ENCODE measurements around the gene C20orf173.
"Not testable (repeated sequence)": the region's sequence is repeated elsewhere in the genome, so short reads cannot be mapped to it uniquely, and the experiment has no call there.

C20orf173 gene

DNA sequence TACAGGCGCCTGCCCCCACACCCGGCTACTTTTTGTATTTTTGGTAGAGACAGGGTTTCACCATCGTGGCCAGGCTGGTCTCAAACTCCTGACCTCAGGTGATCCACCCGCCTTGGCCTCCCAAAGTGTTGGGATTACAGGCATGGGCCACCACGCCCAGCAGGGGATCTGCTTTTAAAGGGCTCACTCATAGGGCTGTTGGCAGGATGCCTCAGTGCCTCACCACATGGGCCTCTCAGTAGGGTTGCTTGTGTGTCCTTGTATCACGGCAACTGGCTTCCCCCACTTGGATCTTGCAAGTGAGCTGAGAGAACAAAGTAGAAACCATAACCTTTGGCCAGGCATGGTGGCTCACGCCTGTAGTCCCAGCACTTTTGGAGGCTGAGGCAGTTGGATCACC is 15.5 kb upstream of the C20orf173 start:
- DNase-seq, result not testable (repeated sequence)

DNA sequence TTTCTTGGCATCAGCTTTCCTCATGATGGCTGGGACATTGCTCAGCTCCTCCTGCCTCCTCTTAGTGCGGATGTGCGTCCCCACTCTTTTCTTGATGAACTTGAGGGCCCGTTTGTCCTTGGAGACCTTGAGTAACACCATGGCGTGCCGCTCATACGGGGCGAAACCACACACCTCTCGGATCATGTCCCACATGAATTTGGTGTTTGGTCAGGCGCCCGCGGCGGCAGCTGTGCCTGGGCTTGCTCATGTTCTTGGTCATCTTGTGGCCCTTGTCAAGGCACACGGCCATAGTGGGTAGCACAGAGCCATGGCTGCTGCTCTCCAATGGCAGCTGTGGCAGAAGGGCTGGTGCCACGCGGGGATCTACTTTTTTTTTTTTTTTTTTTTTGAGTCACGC is 15.0 kb upstream of the C20orf173 start:
- DNase-seq, result no peak

GRCh38 chr20:35542990-35543389 is 13.5 kb upstream of the C20orf173 start:
- DNase-seq, result no peak

GRCh38 chr20:35541783-35542662 is 12.6 kb upstream of the C20orf173 start, which contains the start of gene ERGIC3:
ERGIC3 (plus strand) TSS chr20:35542078; CDS start chr20:35542098, 20 bp downstream.
- peak; percentile 91 to 96 (median 94) for DNase-seq

DNA sequence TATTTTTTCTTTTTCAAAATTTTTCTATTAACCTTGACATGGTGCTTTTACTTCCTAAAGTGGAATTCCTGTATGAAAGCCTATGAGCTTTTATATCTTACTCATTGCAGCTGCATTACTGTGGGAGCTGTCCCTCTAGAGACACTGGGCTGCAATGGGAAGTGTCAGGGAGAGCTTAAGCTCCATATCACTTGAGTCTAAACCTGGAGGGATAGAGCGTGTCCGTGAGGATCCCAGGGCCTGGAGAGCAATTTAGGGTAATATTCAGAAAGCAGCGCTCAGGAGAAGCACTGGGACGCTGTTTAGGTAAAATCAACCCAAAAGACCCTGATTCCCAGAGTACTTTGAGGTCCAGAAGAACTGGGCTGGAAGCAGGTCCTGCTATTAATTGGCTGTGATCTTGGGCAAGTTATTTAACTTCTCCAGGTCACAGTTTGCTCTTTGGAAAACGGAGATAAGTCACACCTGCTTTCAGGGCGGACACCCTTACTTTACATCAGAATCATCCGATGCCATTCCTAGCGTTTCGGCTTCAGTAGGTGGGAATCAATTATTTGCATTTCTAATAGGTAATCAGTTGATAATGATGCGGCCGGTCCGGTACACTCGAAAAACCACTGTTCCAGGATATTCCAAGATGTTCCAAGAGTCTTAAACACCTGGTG is 11.8 kb upstream of the C20orf173 start:
- DNase-seq, result no peak

DNA sequence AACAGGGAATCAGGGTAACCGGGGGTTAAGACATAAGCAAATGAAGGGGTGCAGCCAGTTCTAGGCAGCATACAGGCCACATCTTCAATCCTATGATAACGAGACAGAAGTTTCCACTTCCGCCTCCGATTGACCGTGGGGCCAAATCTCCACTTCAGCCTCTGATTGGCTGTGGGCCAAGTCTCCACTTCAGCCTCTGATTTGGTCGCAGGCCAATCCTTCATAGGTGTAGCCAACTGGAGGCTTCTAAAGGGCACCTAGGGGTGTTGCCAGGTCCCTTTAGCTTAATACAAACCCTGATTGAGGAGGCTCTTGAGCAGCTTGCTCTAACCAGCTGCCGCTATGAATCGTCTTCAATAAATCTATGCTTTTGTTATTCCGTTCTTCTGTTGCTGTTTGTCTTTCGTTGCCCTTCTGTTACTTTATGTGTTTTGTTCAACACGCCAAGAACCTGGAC is 10.3 kb upstream of the C20orf173 start:
- peak in 1 of 5 experiments; percentile 73 for DNase-seq

- DNase-seq, result no peak
Observed at GRCh38 chr20:35527122-35527769, 2.2 kb downstream of the C20orf173 start.

GRCh38 chr20:35525639-35526038 is 3.8 kb downstream of the C20orf173 start:
- DNase-seq, result no peak

DNA sequence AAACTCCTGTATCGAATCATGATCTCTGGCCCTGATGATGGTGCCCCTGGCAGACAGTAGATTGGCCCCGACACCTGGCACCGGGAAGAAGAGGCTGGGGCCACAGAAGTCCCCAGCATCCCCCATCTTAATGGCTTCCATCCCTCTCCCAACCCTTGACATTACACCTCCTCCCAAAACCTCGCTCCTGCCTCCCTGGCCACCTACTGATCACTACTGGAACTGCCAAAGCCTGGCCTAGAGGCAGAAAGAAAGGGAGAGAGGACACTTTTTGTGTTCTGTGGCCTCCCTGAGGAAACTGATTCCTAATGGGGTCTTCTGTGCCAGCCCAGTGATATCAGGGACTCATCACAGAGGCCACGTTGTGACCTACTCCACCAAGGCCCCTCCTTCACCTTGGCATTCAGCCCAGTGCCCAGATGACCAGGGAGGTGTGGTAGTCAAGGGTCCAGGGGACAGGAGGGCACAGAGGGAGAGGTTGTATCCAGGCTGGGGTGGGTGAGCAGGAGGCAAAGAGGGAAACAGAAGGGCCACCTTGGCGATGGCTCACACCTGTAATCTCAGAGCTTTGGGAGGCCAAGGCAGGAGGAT is 6.1 kb downstream of the C20orf173 start:
- peak in 1 of 5 experiments; percentile 23 for DNase-seq

GRCh38 chr20:35518955-35519354 is 10.5 kb downstream of the C20orf173 start:
- no peak for DNase-seq

DNA sequence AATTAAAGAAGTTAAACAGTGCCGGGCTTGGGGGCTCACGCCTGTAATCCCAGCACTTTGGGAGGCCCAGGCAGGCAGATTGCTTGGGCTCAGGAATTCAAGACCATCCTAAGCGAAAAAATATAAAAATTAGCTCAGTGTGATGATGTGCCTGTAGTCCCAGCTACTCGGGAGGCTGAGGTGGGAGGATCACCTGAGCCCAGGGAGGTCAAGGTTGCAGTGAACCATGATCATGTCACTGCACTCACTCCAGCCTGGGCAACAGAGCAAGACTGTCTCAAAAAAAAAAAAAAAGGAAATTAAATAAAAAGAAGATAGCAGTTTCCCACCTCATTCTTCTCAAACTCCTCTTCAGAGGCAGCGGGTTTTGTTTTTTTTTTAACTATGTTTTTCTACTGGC is 11.7 kb downstream of the C20orf173 start:
- DNase-seq, result not testable (repeated sequence)

- no peak for DNase-seq
Observed at GRCh38 chr20:35517125-35517524, 12.3 kb downstream of the C20orf173 start.

DNA sequence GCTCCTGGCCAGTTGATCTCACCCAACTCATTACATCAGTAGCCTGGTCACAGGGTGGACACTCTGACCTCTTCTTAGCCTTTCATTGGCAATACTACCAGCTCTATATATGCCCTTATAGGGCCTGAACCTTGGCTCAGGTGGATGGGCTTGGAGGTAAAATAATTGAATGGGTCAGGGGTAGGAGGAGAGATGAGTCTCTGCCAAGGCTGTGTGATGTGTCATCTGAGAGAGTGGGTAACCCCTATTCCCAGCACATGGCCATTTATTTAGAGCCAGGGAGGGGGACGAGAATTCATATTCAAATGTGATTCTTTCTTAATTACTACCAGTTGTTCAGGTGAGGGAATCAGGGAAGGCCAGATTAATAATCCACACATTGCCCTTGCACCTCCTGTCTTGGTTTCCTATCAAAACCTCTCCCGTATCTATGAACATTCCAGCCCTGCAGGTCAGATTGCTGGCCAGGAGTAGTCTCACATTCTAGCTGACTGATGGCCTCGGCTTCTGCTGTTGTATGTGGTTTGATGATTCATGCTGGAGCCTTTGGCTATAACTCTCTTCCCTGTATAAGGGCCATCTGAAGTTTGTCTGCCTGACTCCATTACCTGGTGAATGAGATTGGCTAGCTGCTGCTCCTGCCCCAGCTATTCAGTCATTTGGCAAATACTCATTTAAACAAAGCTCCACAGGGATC is 13.4 kb downstream of the C20orf173 start:
- no peak for DNase-seq

DNA sequence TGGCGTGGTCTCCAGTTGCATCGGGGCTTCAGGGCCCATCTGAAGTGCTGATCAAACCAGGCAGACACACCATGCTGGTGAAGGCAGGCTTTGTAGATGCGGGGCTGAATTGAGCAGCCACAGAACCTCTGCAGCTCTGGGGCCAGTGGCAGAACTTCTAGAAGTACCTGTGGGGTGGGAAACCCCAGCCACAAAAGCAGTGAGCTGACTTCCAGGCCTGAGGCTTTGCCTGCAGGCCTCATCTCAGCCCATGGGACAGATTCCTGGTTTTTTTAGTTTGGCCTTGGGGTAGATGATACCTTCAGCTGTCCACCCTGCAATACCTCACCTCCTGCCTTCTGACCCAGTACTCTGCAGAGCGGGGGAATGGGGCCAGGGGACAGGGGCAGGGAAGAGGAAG is 14.1 kb downstream of the C20orf173 start:
- DNase-seq, result no peak

- DNase-seq, result no peak
Observed at GRCh38 chr20:35514371-35514932, 15.0 kb downstream of the C20orf173 start.

DNA sequence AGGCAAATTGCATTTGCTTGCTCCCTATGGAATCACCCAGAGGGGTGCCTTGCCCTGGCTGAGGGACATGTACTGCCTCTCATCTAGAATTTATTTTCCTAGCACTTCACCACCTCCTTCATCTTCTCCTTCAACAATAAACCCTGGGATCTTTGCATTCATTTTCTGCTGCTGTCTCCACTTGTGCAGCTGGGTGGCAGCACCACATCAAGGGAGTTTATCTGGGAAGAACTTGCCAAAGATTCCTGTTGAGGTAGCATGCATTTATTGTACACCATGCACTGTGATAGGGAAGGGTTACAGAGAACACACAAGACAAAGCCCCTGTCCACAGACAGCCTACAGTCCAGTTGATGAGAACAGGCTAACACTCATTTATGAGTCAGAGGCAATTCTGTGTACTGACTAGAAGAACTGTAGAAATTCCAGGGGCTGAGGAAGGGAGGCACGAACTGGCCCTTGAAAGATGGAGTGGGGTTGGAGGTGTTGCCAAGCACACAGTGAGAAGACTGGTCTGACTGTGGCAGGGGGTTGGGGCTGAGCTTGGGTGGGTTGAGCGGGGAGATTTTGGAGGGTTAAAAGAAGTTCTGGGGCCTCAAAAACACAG is 17.5 kb downstream of the C20orf173 start:
- no peak for DNase-seq

DNA sequence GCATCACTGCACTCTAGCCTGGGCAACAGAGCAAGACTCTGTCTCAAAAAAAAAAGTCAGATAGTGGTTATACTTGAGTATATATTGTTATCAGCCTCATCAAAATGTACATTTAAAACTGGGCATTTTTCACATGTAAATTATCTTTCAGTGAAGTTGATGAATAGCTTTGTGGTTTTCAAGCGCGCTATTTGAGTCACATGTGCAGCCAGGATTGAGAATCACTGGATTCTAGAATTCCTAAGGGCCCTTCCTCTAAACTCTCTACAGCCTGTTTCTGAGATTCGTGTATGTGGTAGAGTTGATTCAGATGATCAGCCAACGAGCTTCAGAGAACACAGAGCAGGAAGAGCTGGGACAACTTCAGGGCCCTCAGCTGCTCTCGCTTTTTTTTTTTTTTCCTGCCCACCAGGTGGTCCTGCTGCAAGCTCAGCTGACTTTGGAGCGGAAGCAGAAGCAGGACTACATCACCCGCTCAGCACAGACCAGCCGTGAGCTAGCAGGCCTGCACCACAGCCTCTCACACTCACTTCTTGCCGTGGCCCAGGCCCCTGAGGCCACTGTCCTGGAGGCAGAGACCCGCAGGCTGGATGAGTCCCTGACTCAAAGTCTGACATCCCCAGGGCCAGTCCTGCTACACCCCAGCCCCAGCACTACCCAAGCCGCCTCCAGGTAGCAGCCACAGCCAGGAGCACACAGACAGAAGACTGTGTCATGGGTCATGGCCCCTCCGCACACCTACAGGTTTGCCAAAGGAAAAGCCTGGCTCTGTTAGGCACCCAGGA is 18.3 kb downstream of the C20orf173 start:
- DNase-seq, result no peak

GRCh38 chr20:35508493-35509218 is 20.8 kb downstream of the C20orf173 start:
- DNase-seq, result no peak

DNA sequence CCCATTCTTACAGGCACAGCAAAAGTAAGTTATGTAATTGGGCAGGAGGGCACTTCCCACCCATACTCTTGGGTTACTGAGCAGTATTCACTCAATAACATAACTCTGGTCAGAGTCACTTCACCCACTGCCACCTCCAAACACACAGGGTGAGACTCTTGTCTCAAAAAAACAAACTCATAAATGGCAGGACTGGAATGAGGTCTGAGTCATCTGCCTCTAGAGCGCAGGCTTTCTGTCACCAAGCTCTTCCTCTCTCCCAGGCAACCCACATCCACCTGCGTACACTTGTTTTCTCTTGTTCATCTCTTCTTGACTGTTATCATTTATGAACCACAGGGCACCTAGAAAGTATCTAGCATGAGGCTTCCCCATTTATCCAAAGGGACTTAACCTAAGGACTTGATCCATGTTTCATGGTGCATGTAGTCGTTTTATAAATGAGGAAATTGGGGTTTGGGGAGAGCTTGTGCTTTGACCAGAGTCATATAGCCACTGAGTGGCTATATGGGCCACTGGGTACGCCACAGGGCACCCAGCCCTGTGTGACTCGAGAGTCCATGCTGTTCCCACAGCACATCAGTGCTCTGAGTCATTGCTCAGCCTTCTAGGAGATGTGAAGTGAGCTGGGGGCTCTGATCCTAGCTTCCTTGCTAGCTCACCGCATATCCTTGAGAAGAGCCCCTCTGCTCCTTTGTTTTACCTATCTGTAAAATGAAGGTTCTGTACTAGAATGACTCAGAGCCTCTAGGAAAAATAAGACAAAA is 22.4 kb downstream of the C20orf173 start:
- peak in 1 of 5 experiments; percentile 31 for DNase-seq

Data from T-helper 2 cell (primary cell).